Kidney capillary endothelial cell (primary cell): ENCODE measurements around the gene BCR.

ENCODE experiments used
- DNase-seq: peaks from one replicate; pipeline ENCODE4 v3.0.0-alpha.2; 2018; ENCODE audit warnings: low spot score

Gene BCR

DNA sequence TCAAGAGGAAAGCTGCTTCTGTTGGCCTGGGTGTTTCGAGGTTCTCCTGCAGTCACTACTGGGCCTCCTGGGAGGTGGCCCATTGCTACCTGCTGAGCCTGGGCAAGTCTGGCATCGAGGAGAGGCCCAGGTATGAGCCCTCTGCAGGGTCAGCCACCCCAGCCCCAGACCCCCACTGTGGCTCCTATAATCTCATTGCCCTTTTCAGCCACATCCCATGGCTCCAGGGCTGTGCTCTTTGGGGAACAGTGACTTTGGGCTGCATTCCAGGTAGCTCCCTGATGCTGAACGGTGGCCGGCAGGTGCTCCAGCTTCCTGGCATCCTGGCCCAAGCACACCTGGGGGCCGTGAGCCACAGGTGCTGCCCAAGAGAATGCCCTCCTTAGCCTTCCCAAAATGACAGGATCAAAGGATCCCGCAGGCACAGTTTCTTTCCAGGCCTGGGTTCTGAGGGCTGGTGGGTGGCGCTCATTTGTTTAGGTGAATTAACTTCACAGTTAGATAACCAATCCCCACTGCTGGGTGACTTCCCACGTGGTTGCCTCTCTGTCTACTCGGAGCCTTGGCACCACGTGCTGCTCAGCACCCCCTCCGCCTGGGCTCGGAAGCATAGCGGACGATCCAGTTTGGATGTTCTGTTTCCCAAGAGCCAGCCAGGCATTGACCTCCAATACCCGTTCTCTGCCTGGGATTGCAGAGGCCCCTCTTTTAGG is 97.4 kb downstream of the BCR start:
- no peak for DNase-seq

DNA sequence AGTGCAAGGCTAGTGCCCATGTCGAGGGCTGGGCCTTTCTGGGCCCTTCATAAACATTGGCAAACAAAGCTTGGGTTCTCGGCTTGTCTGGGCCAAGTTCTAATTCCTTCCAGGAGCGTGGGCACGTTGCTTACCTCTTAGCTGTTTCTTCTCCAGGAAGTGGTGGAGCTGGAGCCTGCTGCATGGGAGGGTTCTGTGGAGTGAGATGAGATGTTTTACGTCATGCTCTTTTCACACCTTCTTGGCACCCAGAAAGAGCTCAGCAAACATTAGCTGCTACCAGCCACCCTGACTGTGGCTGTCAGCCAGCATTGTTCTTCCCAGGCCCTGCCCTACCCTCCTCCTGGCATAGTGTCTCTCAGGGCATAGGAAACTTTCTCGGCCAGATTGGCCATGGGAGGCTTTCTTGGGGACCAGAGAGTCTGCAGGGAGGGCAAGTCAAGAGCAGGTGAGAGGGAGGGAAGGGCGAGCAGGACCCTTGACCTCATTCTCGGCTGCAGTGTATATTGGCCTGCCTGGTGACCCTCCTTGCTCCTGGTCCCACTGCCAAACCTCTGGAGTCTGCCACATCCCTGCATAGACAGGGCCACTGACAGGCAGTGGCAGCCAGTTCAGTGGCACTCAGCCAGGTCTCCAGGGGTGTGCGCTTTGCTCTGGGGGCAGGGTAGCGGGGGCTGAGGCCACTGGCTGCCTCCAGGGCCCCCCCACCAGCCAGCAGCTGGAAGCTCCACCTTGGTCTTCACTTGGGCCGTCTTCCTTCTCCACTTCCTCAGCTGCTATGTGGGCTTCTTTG is 98.8 kb downstream of the BCR start:
- DNase-seq = no peak

DNA sequence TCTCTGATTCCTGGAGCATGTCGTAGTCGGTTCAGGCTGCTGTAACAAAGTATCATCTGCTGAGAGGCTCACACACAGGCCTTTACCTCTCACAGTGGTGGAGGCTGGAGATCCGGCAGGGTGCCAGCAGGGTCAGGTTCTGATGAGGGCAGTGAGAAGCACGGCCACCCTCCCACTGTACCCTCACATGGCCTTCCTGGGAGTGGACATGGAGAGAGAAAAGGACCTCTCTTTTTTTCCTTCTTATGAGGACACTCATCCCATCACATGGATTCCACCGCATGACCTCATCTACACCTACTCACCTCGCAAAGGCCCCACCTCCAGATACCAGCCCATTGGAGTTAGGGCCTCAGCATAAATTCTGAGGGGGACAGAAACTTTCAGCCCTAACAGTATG is 99.5 kb downstream of the BCR start:
- DNase-seq = no peak

DNA sequence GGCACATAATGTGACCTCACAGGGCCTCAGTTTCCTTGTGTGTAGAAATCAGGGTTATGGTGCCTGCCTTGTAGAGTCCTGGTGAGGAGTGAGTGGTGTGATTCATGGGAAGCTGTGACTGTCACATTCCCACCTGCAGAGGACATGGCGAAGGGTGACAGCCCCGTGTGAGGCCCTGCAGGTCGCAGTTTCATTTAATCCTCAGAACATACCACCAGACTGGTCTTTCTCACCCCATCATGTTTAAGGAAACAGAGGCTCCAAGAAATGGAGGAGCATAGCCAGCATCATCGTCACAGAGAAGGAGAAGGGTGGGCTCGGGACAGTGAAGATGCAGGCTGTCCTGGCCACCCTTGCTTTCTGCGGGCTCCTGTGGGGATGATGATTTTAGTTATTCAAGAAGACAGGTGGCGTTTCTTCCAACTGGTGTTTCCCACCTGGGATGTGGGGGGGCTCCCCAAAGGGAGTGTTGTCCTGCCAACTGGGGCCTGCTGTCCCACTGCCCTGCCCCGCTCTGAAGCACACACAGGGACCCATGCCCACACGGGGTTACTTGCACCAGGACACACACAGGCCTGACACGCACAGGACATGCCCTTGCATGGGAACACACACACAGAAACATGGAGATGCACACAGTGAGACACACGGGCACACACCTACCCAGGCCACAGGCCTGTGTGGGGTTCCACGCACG is 100.2 kb downstream of the BCR start:
- no peak for DNase-seq

DNA sequence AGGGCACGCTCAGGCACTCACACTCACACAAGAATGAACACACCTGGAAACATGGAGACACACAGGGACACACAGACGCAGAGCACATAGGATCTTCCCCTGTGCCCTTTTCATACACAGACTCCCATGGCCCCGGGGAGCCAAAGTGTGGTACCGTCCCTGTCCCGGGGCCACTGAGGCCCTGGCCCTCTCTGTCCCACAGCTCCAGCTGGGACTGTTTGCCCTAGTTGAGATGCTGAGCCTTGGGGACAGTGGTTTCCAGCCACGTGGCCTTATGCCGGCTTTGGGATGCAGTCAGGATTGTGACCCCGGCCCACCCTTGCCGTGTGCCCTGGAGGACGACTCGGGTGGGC is 100.7 kb downstream of the BCR start:
- no peak for DNase-seq

DNA sequence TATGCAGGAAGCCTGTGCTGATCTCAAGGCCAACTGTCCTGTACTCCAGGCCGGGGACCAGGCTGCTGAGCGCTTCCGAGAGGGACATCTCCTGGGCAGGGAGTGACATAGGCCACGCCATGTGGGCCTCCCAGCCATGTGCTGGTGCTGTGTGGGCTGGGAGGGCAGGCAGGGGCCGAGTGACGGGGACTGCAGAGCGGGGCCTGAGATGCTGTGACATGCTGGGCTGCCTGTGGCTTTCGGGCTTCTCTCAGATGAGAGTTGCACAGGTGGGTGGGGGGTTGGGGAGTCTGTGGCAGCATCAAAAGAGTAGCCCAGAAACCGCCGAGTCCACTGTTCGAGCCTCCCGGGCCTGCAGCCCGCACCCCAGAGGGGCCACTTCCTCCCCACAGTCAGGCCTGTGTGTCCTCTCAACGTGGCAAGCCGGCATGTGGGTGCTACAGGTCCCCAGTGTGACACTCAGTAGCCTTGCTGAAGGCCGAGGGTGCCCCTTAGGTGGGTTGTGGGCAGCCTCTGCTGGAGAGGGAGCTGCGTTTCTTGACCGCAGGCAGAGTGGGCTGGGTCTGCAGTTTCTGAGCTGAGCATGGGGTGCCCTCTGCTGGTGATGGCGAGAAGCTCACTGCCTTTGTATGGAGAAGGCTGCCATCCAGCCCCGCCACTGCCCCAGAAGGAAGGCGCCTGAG is 101.2 kb downstream of the BCR start:
- peak; percentile 62 for DNase-seq

DNA sequence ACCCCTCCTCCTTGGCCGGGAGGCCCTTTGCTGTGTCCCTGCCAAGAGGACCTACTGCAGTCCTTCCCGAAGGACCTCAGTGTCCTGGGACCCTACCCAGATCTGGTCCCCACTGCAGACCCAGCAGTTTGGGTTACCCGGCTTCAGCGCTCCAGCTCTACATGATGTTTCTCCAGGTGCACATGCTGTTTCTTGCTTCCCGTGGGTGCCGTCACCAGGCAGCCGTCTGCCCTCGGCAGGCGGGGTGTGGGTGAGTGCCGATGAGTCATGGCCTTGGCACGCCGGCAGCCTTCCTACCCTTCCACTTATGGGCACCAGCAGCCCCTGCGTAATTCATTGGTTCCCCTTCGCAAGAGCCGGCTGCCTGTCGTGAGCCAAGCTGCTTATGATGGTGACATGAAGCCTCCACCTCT is 101.8 kb downstream of the BCR start:
- no peak for DNase-seq

DNA sequence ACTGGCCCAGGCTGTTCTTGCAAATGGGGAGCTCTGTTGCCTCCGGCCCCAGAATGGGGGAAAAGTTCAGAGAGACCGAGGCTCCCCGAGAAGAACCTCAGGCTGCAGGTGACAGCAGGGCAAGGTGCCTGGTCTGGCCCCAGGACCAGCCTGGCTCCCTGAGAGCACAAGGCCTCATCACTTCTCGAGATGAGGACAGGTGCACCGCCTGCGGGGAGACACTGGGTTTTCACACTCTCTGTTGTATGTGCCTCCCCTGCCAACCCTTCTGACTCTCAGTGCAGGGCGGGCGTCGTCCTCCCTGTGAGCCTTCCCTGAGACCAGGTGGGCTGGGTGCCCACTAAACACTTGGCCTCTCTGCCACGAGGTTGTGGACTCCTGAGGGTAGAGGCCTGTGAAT is 102.2 kb downstream of the BCR start:
- DNase-seq = no peak

- no peak for DNase-seq
Observed at GRCh38 chr22:23282986-23283385, 102.7 kb downstream of the BCR start.

DNA sequence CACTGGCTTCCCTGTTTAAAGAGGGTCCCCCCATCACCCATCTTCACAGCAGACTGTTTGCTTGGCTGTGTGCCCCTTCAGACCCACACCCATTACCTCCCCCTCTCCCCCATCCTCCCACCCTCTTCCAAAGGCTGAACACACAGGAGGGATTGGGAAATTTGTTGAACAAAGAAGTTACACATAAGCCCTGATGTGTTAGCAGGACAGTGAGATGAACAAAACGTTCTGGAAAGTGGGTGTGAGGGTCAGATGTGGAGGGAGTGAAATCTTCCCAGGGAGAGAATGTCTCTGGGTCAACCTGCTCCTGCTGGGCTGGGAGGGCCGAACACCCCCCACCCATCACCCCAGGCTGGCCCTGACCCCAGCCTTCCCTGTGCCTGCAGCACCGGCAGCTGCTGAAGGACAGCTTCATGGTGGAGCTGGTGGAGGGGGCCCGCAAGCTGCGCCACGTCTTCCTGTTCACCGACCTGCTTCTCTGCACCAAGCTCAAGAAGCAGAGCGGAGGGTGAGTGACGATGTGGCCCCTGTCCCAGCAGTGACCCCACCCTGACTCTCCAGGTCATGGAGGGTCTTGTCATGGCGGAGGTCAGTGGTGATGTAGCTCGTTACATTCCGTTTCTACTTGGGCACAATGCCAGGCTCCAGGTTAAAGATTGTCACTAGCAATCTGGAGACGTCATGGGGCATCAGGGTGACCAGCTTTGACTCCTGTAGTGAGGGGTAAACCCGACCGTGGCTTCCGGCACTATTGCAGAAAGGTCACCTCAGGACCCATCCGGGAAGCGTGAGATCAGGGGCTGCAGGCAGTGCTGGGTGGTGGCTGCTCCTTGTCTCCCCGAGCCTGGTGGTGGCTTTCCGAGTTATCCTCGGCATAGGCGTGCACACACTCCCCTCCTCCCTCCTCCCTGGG is 103.5 kb downstream of the BCR start:
- DNase-seq = no peak

DNA sequence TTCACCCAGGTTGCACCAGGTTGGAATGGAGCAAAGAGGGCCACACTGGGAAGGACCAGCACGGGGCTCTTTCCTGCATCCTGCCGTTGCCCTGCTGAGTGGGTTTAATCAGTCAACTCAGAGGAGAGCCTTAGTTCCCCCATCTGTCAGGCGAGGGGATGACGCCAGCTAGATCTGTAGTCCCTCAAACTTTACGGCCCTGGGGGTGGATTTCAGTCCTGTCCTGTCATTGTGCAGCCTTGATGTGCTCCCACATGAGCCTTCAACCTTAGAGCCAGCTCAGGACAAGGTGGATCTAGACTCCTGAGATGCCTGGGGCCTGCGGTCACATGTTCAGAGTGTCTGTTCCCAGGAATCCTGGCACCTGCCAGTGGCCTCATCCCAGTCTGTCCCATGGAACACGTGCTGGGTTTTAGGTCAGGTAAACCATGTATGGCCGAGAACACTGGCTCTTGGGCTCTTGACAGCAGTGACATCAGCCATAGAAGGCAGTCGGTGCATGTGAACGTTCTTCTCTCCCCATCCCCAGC is 104.3 kb downstream of the BCR start:
- DNase-seq = no peak

DNA sequence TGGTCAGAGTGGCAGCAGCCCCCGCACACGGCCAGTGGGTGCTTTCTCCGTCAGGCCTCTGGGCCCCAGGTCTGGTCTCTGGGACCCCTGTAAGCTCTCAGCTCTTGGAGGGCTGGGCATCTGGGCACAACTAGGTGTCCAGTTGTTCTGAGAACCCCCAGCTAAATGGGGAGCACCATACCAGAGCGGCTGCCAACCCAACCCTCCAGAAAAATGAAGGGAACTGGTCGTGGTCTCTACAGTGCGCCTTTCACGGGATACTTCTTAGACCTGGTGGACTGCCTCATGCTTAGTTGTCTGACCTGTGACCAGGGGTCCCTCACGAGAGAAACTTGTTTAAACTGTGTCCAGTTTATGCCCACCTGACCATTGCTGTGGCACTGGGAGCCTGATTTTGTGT is 104.9 kb downstream of the BCR start:
- no peak for DNase-seq

DNA sequence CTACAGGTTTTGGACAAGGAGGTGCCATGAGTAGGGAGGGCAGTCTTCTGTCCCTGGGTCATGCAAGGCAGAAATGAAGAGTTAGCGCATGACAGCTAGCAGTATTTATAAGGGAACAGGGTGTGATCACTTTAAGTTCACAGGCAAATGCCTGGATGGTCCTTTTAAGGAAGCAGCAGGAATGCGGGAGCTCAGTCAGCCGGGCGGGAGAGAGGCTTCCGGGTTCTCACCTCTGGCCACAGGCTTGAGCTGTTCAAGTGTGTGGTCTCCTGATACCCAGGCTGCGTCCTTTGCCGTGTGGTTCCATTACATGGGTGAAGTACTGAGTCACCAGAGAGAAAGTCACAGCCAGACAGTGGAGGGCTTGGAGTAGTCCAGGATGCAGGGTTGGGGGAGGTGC is 105.4 kb downstream of the BCR start:
- no peak for DNase-seq

GRCh38 chr22:23286296-23286695 is 106.0 kb downstream of the BCR start:
- DNase-seq = no peak

DNA sequence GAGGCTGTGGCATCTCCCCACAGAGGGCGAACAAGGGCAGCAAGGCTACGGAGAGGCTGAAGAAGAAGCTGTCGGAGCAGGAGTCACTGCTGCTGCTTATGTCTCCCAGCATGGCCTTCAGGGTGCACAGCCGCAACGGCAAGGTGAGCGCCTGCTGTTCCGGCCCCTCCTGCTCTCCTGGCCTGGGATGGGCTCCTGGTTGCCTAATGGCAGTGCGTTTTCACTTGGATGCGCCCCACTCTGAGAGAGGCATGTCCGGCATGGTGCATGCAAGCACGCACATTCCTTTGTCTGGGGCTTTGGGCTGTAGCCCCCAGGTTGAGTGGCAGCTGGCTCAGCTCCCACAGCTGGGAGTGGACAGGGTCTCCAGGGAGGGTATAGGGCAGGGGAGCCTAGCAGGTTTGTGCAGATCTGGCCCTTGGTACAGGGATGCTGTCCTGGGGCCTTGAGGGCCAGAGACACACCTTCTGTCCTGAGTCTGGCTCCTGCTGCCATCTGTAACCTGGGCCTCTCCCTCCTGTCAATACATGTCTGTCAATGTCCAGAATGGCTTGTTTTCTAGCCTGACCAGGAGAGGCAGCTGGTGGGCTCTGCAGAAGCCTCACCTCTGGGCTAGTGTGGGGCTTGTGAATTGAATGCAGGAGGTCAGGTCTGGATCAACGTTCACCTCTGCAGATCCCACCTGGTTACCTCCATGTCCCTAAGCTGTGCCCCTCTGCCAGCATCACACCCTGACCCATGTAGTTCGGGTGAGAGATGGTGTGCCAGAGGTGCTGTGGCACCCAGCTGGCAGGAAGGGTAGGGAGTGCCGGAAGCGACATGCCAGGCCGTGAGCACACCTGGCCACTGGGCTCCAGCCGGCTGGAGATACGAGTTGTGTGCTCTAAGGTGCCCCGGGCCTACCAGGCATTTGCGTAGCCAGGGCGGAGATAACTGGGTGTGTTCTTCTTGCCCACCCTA is 107.1 kb downstream of the BCR start:
- DNase-seq = no peak

- no peak for DNase-seq
Observed at GRCh38 chr22:23288301-23289129, 108.2 kb downstream of the BCR start.

DNA sequence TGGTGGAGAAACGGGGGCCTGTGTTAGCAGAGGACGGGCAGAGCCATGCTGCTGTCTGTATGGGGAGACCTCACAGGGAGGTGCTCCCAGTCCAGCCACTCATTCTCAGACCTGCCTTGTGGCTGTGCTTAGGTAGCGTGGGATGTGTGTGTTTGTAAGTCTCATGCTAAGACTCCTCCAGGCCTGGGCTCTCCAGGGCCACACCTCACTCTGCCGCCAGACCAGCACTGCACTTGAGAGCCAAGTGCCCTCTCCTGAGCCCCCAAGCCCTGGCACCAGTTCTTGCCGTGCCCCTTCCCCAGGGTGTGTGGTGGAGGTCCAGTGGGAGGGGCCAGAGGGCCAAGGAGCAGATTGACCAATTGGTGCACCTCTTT is 108.8 kb downstream of the BCR start:
- no peak for DNase-seq

DNA sequence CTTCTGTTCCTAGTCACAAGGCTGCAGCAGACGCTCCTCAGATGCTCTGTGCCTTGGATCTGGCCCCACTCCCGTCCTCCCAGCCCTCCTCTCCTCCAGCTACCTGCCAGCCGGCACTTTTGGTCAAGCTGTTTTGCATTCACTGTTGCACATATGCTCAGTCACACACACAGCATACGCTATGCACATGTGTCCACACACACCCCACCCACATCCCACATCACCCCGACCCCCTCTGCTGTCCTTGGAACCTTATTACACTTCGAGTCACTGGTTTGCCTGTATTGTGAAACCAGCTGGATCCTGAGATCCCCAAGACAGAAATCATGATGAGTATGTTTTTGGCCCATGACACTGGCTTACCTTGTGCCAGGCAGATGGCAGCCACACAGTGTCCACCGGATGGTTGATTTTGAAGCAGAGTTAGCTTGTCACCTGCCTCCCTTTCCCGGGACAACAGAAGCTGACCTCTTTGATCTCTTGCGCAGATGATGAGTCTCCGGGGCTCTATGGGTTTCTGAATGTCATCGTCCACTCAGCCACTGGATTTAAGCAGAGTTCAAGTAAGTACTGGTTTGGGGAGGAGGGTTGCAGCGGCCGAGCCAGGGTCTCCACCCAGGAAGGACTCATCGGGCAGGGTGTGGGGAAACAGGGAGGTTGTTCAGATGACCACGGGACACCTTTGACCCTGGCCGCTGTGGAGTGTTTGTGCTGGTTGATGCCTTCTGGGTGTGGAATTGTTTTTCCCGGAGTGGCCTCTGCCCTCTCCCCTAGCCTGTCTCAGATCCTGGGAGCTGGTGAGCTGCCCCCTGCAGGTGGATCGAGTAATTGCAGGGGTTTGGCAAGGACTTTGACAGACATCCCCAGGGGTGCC is 109.8 kb downstream of the BCR start:
- peak; percentile 63 for DNase-seq
